Fibroblast of peridontal ligament (primary cell): Measurements from ENCODE around the gene SLC34A1.
"Not testable (repeated sequence)": the region's sequence is repeated elsewhere in the genome, so short reads cannot be mapped to it uniquely, and the experiment has no call there.

Source experiments
- DNase-seq: peaks from one replicate; pipeline ENCODE4 v3.0.0-alpha.2; 2010; ENCODE audit errors: extremely low read depth

SLC34A1 gene

GRCh38 chr5:177384134-177384533, at the start of gene SLC34A1:
Gene SLC34A1 (plus strand): TSS chr5:177384434. CDS start chr5:177385742, 1,308 bp downstream.
- DNase-seq: no peak

- no peak for DNase-seq
Observed at GRCh38 chr5:177334781-177335700, 49.2 kb upstream of the SLC34A1 start.

- no peak for DNase-seq
Observed at GRCh38 chr5:177335701-177336065, 48.6 kb upstream of the SLC34A1 start.

GRCh38 chr5:177336112-177336511, 48.1 kb upstream of the SLC34A1 start:
- DNase-seq: no peak

- no peak for DNase-seq
Observed at GRCh38 chr5:177336603-177337494, 47.4 kb upstream of the SLC34A1 start.

- no peak for DNase-seq
Observed at GRCh38 chr5:177338251-177339106, 45.8 kb upstream of the SLC34A1 start.

GRCh38 chr5:177339107-177339638, 45.1 kb upstream of the SLC34A1 start:
- DNase-seq: no peak

- not testable (repeated sequence) for DNase-seq
Observed at GRCh38 chr5:177343000-177343399, 41.2 kb upstream of the SLC34A1 start.

- no peak for DNase-seq
Observed at GRCh38 chr5:177343777-177344176, 40.5 kb upstream of the SLC34A1 start.

GRCh38 chr5:177344891-177345290, 39.3 kb upstream of the SLC34A1 start:
- DNase-seq: no peak

GRCh38 chr5:177346820-177347219, 37.4 kb upstream of the SLC34A1 start:
- no peak for DNase-seq

- DNase-seq: no peak
Observed at GRCh38 chr5:177347699-177348098, 36.5 kb upstream of the SLC34A1 start.

- no peak for DNase-seq
Observed at GRCh38 chr5:177349362-177349647, 34.9 kb upstream of the SLC34A1 start.

GRCh38 chr5:177349762-177350161, 34.5 kb upstream of the SLC34A1 start:
- DNase-seq: no peak

- no peak for DNase-seq
Observed at GRCh38 chr5:177350776-177351391, 33.4 kb upstream of the SLC34A1 start.

GRCh38 chr5:177351392-177352329, 32.6 kb upstream of the SLC34A1 start, which contains the start of gene LMAN2:
Gene LMAN2 (minus strand): TSS chr5:177351668. CDS start chr5:177351647, 21 bp downstream.
- peak; percentile 97 for DNase-seq

GRCh38 chr5:177353093-177353492, 31.1 kb upstream of the SLC34A1 start:
- no peak for DNase-seq

- no peak for DNase-seq
Observed at GRCh38 chr5:177354256-177354655, 30.0 kb upstream of the SLC34A1 start.

- DNase-seq: no peak
Observed at GRCh38 chr5:177354711-177355110, 29.5 kb upstream of the SLC34A1 start.
